HS-27A (cell line): ENCODE measurements around the gene AFG3L2.
A peak's percentile ranks its signal among the peaks of the same experiment; 100 is the strongest.
"Not testable (repeated sequence)": the region's sequence is repeated elsewhere in the genome, so short reads cannot be mapped to it uniquely, and the experiment has no call there.

Experiments
- DNase-seq: peaks from one replicate; pipeline ENCODE4 v3.0.0-alpha.2; 2012; ENCODE audit warnings: low read depth, missing footprints

Gene AFG3L2

GRCh38 chr18:12397254-12397653 is 20.2 kb upstream of the AFG3L2 start:
- no peak for DNase-seq

DNA sequence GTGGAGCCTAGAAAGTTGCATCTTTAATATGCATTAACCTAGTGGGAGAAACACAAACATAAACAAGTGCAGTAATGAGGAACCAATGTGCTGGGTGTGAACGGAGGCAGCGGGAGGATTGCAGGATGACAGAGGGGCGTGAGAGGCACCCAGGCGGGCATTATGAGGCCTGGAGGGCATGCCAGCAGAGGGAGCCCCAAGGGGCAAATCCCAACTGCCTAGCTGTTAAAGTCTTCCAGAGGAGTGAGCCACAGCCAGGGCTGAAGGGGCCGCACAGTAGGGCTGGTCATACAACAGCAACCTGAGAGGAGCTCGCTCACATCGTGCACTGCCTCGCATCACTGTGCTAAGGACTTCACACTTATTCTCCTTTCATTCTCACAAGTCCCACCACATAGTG is 17.4 kb upstream of the AFG3L2 start:
- no peak for DNase-seq

DNA sequence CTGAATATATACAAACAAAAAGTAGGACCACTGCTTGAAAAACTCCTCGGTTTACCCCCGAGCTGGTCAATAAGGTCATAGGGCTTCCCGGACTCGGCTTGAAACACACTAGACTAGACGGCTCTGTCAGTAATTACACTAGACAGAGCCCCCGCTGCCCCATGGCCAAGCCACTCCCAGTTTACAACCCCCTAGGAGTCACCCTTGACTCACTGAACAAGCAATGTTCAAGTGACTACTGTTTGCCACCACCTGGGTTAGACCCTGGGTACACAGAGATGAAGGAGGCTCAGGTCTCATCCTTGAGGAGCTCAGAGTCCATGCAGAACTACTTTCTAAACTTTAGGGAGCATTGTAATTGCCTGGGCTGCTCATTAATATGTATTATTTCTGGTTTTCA is 17.0 kb upstream of the AFG3L2 start:
- no peak for DNase-seq

DNA sequence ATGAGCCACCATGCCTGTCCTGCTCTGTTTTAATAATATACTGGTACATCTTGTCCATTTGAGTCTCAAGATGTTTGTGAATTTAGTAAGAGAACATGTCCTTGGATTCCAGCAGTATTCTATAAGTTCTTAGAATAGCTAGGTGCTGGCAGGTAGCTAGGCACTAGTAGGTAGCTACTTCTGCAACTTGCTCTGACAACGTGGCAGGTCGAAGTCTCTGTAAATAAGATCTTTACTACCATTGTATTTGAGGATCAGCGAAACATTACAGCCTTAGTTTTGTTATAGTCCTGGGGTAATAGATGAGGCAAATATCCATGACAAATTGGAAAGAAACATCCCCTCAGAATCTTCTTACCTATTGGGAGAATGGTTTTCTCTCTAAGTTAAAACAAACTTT is 16.5 kb upstream of the AFG3L2 start:
- no peak for DNase-seq

DNA sequence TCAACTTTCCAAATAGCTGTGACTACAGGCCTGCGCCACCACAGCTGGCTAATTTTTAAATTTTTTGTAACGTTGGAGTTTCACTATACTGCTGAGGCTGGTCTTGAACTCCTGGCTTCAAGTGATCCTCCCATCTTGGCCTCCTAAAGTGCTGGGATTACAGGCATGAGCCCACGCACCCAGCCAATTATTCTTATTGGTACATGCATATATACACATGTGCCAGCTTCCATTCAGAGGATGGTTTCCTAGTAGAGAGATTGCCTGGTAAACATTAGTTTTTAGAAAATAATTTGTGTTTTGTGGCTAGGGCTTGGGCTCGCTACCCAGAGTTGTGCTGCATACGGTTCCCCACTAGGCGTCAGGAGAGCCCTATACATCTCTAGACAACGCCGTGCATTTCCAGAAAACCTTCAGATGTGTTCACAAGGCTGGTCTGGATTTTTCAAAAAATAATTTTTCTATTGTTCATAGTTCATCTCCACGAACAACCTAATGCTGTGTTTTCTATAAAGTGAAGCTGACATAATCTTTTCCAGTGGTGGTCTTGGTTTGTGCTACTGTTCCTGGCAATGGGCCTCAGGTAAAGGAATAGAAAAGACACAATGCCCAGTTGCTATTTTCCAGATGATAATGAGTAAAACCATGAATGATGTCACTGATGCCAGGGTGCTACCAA is 14.6 kb upstream of the AFG3L2 start:
- peak; percentile 46 for DNase-seq

GRCh38 chr18:12388442-12388841 is 11.4 kb upstream of the AFG3L2 start:
- no peak for DNase-seq

GRCh38 chr18:12384261-12384660 is 7.2 kb upstream of the AFG3L2 start:
- no peak for DNase-seq

GRCh38 chr18:12383759-12384158 is 6.7 kb upstream of the AFG3L2 start:
- not testable (repeated sequence) for DNase-seq

GRCh38 chr18:12382221-12382814 is 5.3 kb upstream of the AFG3L2 start:
- not testable (repeated sequence) for DNase-seq

DNA sequence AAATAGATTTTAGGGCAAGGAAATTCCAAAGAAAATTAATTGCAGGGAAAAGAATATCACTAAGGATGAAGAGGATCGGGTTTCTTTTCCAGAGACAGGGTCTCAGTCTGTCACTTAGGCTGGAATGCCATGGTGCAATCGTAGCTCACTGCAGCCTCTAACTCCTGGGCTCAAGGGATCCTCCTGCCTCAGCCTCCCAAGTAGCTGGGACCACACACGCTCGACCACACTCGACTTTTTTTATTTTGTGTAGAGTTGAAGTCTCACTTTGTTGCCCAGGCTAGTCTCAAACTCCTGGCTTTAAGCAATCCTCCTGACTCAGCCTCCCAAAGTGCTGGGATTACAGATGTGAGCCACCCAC is 1.2 kb upstream of the AFG3L2 start:
- not testable (repeated sequence) for DNase-seq

DNA sequence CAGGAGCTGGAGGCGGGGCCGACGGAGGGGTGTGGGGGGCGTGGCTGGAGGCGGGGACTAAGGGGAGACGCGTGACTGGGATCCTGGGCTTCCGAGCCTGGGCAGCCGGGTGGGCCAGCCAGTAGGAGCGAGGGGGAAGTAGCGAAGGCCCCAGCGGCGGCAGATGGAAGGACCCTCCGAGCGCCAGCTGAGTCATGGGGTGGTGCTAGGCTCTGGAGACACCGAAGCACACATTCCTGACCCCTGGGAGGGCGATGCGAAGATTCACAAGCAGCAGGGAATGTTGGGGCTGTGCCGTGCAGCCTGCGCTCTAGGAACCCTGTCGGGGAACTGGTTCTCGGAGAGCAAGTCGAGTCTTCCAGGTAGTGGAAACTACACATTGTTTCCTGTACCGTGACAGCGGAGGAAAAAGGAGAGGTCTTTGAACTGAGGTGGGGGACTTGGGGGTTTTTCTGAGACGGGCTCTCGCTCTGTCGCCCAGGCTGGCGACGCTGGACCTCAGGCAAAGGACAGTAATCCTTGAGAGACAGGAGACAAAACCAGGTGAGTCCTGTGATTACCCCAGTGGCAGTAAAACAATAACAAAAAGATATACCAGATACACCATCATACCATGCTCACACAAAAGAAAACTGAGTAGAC is 650 bp upstream of the AFG3L2 start:
- peak; percentile 95 for DNase-seq

GRCh38 chr18:12376034-12376753 is 833 bp downstream of the AFG3L2 start:
- DNase-seq: no peak

DNA sequence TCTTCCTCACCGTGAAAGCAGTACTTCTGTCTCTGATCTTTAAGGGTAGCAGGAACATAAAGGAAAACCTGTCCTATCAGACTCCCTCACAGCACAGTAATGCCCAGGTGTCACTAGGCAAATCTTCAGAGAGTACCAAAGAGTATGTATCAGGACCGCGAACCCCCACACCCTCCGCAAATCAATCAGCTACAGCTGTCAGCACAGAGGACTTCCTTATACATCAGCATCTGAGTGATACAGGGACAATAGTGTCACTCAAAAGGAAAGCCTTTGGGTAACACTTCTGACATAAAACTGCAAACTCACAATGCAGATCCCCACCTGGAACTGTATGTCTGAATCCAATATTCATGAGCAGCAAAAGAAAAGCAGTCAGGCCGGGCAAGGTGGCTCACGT is 2.6 kb downstream of the AFG3L2 start:
- no peak for DNase-seq

DNA sequence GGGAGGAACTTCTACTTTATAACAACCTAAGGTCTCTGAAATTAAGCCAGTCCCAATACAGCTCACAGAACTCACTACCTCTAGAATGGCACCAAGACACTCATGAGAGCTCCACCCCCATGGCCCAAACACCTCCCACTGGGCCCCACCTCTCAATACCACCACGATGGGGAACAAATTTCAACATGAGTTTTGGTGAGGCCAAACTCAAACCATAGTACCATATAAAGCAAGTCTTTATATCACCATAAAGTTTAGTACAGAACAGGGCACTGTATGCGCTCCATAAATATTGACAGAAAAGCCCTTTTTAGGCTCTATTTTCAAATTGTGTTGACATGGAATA is 3.3 kb downstream of the AFG3L2 start:
- no peak for DNase-seq

GRCh38 chr18:12373116-12373770 is 3.8 kb downstream of the AFG3L2 start:
- no peak for DNase-seq

GRCh38 chr18:12372406-12372805 is 4.6 kb downstream of the AFG3L2 start:
- no peak for DNase-seq

- DNase-seq: no peak
These were observed 5.4 kb downstream of the AFG3L2 start for GRCh38 chr18:12371590-12371989.

GRCh38 chr18:12369211-12369610 is 7.8 kb downstream of the AFG3L2 start:
- DNase-seq: no peak

DNA sequence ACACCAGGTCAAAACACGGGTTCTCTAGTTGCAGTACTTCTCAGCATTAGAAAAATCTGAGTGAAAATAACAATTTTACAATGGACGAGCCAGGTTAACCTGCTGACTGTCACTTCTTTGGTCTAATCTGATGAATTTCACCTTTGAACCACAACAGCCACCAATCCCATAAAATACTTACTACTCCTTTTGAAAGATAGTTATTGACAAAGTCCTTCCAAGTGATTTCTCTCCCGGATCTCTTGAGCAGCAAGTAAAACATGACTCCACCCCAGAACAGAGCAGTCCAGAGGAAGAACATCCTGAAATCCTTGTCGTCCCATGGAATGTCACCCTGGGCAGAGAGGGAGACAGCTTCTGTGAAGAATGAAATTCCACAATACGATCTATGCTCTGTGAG is 10.2 kb downstream of the AFG3L2 start:
- no peak for DNase-seq

GRCh38 chr18:12366379-12366778 is 10.6 kb downstream of the AFG3L2 start:
- no peak for DNase-seq

GRCh38 chr18:12362473-12363174 is 14.4 kb downstream of the AFG3L2 start:
- DNase-seq: no peak
